OCI-LY7 (cell line): Measurements from ENCODE around the gene OBI1. TPM values are rescaled to one million over a fixed set of nuclear protein-coding genes. Genes with fewer than 3 reads are reported as not detected.

ENCODE experiments used
- BruUV-seq: library from RNA; stranded (reverse); fragments of 400-500 nt; replicated peaks from 2 replicates; lab custom pipeline; 2021; lab: Mats Ljungman, UMichigan
- CTCF ChIA-PET: fragments of 300-600 bp; sonication (Branson Sonifier 250); formaldehyde crosslinking; loops from one replicate; lab custom pipeline; 2022; ENCODE audit warnings: antibody characterized with exemption; ENCODE audit not compliant: unreplicated experiment; lab: Charles Lee
- POLR2A ChIA-PET: fragments of 300-600 bp; sonication (Branson Sonifier 250); formaldehyde crosslinking; loops from one replicate; lab custom pipeline; 2022; ENCODE audit warnings: antibody characterized with exemption; lab: Charles Lee
- DNase-seq: peaks from one replicate; pipeline ENCODE4 v3.0.0-alpha.2; 2015; ENCODE audit warnings: low spot score
- H2AFZ ChIP-seq: fragments of 200-600 bp; sonication (generic), shearing (Covaris generic); 2 replicates; pipeline ENCODE4 v1.6.1; 2014; ENCODE audit warnings: mild to moderate bottlenecking, antibody characterized with exemption, low read length, moderate library complexity
- H3K27ac ChIP-seq: fragments of 200-600 bp; sonication (generic); 2 replicates; pipeline ENCODE4 v1.5.1; 2014; ENCODE audit warnings: mixed run types, low read depth, mild to moderate bottlenecking, moderate library complexity, low read length, inconsistent platforms; ENCODE audit not compliant: poor library complexity, severe bottlenecking
- H3K36me3 ChIP-seq: fragments of 200-600 bp; sonication (generic); 2 replicates; pipeline ENCODE4 v1.6.1; 2014; ENCODE audit warnings: mild to moderate bottlenecking, antibody characterized with exemption, low read length, moderate library complexity, mixed read lengths; ENCODE audit not compliant: insufficient read depth
- H3K4me1 ChIP-seq: fragments of 200-600 bp; sonication (generic); 2 replicates; pipeline ENCODE4 v1.5.1; 2014; ENCODE audit warnings: mild to moderate bottlenecking, low read length; ENCODE audit not compliant: insufficient read depth, poor library complexity, severe bottlenecking
- H3K4me2 ChIP-seq: fragments of 200-600 bp; sonication (generic); 2 replicates; pipeline ENCODE4 v1.6.1; 2014; ENCODE audit warnings: mild to moderate bottlenecking, low read length
- H3K4me3 ChIP-seq: fragments of 200-600 bp; sonication (generic); 2 replicates; pipeline ENCODE4 v1.5.1; 2014; ENCODE audit warnings: mild to moderate bottlenecking, low read depth, low read length; ENCODE audit not compliant: poor library complexity, severe bottlenecking
- H3K79me2 ChIP-seq: fragments of 200-600 bp; sonication (generic); 2 replicates; pipeline ENCODE4 v1.6.1; 2016; ENCODE audit warnings: low read depth, mild to moderate bottlenecking, low read length, moderate library complexity, mixed read lengths; ENCODE audit not compliant: insufficient read depth
- H3K9me2 ChIP-seq: fragments of 200-600 bp; sonication (generic); 2 replicates; pipeline ENCODE4 v1.6.1; 2016; ENCODE audit warnings: mild to moderate bottlenecking, low read length, mixed read lengths; ENCODE audit not compliant: insufficient read depth
- H3K9me3 ChIP-seq: fragments of 200-600 bp; sonication (generic); 2 replicates; pipeline ENCODE4 v1.6.1; 2014; ENCODE audit warnings: mild to moderate bottlenecking, mixed run types, low read length, mixed read lengths
- H4K20me1 ChIP-seq: fragments of 200-600 bp; sonication (generic); 2 replicates; pipeline ENCODE4 v1.6.1; 2014; ENCODE audit warnings: mild to moderate bottlenecking, antibody characterized with exemption, low read length, moderate library complexity, mixed read lengths; ENCODE audit not compliant: insufficient read depth
- EZH2phosphoT487 ChIP-seq: fragments of 200-600 bp; sonication (generic); IDR thresholded peaks from 2 replicates; pipeline ENCODE4 v1.6.1; 2018; ENCODE audit warnings: low read depth, borderline replicate concordance, mild to moderate bottlenecking, mixed run types, antibody characterized with exemption, low read length, moderate library complexity, mixed read lengths
- intact Hi-C: fragments of 100-400 bp; cut with micrococcal nuclease; formaldehyde crosslinking; loops from one replicate; pipeline ENCODE4 v1.10.0; 2022; ENCODE audit not compliant: unreplicated experiment
- total RNA-seq, 2 experiments: library from RNA; depleted of rRNA in 1 of 2; stranded (reverse); fragments of >200 nt in 1 of 2; shearing (Covaris generic) in 1 of 2; gene quantifications; 2 replicates each; pipeline ENCODE4 v1.2.3, GENCODE V29; 2014 to 2022
- TF ChIP-seq, protein P1 (sequence below): fragments of 200-600 bp; sonication (generic); conservative IDR thresholded peaks from 2 replicates; pipeline ENCODE4 v1.5.1; 2014; ENCODE audit warnings: mild to moderate bottlenecking, antibody characterized with exemption, low read length, moderate library complexity, mixed read lengths

Gene OBI1
- total RNA-seq, 2 experiments from 2014 or later, result 17.9 to 18.3 TPM

DNA sequence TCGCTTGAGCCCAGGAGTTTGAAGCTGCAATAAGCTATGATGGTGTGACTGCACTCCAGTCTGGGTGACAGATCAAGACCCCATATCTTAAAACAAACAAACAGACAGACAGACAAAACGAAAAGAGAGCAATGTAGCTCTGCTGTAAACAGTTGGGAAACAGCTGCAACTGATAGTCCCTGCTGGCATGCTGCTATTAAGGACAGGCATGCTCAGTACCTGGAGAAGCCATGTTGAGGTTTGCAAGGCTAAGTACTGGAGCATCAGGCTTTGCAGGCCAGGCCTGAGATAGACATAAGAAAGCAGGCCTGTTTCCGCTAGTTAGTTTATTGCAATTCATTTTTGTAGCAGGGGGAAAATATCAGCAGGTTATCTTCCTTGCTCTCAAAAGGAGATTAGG, 16.2 kb upstream of the OBI1 start:
- no TSS peak for BruUV-seq
- Histone ChIP-seq H3K27ac (no peak overlapping the region), H3K9me2 (no peaks in the 10 kb centered on the region), H3K9me3 (no peaks in the 10 kb centered on the region), H2AFZ (no peak overlapping the region), H3K4me1 (no peaks in the 10 kb centered on the region), H3K4me2 (no peak overlapping the region), H3K36me3 (no peaks in the 10 kb centered on the region), H3K4me3 (no peak overlapping the region), H3K79me2 (no peaks in the 10 kb centered on the region), H4K20me1 (no peaks in the 10 kb centered on the region)
- no peak for TF ChIP-seq EZH2phosphoT487
- TF ChIP-seq, protein P1, sequence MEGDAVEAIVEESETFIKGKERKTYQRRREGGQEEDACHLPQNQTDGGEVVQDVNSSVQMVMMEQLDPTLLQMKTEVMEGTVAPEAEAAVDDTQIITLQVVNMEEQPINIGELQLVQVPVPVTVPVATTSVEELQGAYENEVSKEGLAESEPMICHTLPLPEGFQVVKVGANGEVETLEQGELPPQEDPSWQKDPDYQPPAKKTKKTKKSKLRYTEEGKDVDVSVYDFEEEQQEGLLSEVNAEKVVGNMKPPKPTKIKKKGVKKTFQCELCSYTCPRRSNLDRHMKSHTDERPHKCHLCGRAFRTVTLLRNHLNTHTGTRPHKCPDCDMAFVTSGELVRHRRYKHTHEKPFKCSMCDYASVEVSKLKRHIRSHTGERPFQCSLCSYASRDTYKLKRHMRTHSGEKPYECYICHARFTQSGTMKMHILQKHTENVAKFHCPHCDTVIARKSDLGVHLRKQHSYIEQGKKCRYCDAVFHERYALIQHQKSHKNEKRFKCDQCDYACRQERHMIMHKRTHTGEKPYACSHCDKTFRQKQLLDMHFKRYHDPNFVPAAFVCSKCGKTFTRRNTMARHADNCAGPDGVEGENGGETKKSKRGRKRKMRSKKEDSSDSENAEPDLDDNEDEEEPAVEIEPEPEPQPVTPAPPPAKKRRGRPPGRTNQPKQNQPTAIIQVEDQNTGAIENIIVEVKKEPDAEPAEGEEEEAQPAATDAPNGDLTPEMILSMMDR, result no peak
- POLR2A ChIA-PET, result no interaction called here
- DNase-seq, result no peak
- intact Hi-C loops, result no loop called here
- CTCF ChIA-PET, result no interaction called here

DNA sequence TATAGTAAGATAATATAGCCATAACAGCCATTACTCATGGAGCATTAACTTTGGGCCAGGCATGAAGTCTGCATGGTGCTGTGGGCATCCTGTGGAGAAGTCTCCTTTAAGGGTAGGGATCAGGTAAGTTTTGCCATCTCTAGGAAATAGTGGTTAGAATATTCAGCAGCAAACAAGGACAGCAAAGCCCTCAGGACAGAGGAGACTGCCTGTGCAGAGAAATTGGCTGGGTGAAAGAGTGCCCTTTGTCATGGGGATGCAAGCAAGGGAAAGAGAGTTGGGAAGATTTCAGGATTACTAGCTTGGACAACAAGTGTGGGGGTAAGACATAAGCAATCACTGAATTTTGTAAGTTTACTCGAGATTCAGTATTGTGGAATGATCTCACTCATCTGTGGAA, 15.7 kb upstream of the OBI1 start:
- Histone ChIP-seq H3K27ac (no peak overlapping the region), H3K4me1 (no peaks in the 10 kb centered on the region), H3K4me3 (no peak overlapping the region), H2AFZ (no peak overlapping the region), H4K20me1 (no peaks in the 10 kb centered on the region), H3K4me2 (no peak overlapping the region), H3K79me2 (no peaks in the 10 kb centered on the region), H3K36me3 (no peaks in the 10 kb centered on the region), H3K9me3 (no peaks in the 10 kb centered on the region), H3K9me2 (no peaks in the 10 kb centered on the region)
- ChIA-PET CTCF (no interaction called here), POLR2A (no interaction called here)
- intact Hi-C loops, result no loop called here
- no peak for DNase-seq
- no peak for TF ChIP-seq EZH2phosphoT487
- TF ChIP-seq, protein P1, result no peak
- no TSS peak for BruUV-seq

DNA sequence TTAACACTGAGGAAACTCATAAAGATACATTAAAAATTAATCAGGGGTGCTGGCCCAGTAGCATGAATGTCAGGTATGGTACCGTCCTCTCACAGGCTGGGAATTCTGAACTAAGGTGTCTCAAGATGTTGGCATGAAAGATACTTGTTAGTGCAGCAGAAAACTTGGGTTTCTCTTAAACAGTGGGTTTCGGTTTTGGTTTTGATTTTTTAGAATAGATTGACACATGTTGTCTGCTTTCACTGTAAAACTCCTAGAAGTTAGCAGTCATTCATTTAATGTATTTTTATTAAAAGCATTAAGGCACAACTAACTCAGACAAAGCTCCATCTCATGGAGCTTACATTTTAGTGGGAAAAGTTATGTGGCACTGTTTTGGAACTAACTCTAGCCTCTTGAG, 3.5 kb upstream of the OBI1 start:
- H3K4me3 ChIP-seq, result no peak overlapping the region
- H3K4me2 ChIP-seq, result no peak overlapping the region
- no peak for TF ChIP-seq EZH2phosphoT487
- TF ChIP-seq, protein P1, result no peak
- H3K36me3 ChIP-seq, result no peaks in the 10 kb centered on the region
- no peaks in the 10 kb centered on the region for H3K9me3 ChIP-seq
- H3K79me2 ChIP-seq, result peaks cover 15% of the 10 kb centered on the region
- intact Hi-C loops, result no loop called here
- no peak overlapping the region for H3K27ac ChIP-seq
- no peaks in the 10 kb centered on the region; the same call in 1 of the 2 replicates for H3K9me2 ChIP-seq
- CTCF ChIA-PET, result no interaction called here
- H3K4me1 ChIP-seq, result peaks cover 15% of the 10 kb centered on the region
- POLR2A ChIA-PET, result interaction anchor here (0.6 to 1.5 kb wide), 3 partner anchors 15 to 551 kb away, joined by 3 to 5 read pairs (median 4); no protein-coding TSS in a partner anchor
- peak; percentile 5 for DNase-seq
- no peak overlapping the region; the same call in 1 of the 2 replicates for H2AFZ ChIP-seq
- H4K20me1 ChIP-seq, result peaks cover 11% of the 10 kb centered on the region
- no TSS peak for BruUV-seq
